Psoas muscle (tissue), 8 donors: ENCODE data around the gene CRADD. TPM values are rescaled to one million over a fixed set of nuclear protein-coding genes. Genes with fewer than 3 reads are reported as not detected.

Source experiments
- ATAC-seq, 4 donors: fragments of 200-7000 bp; cut with Tn5 transposase; one replicate each; pipeline ENCODE4 v1.9.1; 2020; ENCODE audit warnings: moderate library complexity in 3 of 4, mild to moderate bottlenecking in 2 of 4
- DNase-seq, 2 donors: peaks; one replicate each; pipeline ENCODE4 v3.0.0-alpha.2; 2020
- H3K27ac ChIP-seq: fragments of 200-600 bp; one replicate; pipeline ENCODE4 v1.8.0; 2022
- H3K27me3 ChIP-seq, 3 donors: fragments of 200-600 bp in 1 of 3; one replicate each; pipeline versions ENCODE4 v1.6.1 to v1.8.0; 2013 to 2022; ENCODE audit warnings: low read length in 2 of 3, mild to moderate bottlenecking in 2 of 3, moderate library complexity in 1 of 3; ENCODE audit not compliant: insufficient read depth in 3 of 3
- H3K36me3 ChIP-seq, 2 donors: fragments of 200-600 bp in 1 of 2; one replicate each; pipeline versions ENCODE4 v1.6.1 to v1.8.0; 2013 to 2022; ENCODE audit warnings: low read depth in 1 of 2, mild to moderate bottlenecking in 1 of 2, moderate library complexity in 1 of 2; ENCODE audit not compliant: insufficient read depth in 1 of 2
- H3K4me1 ChIP-seq: fragments of 200-600 bp; one replicate; pipeline ENCODE4 v1.8.0; 2022
- H3K4me3 ChIP-seq: fragments of 200-600 bp; one replicate; pipeline ENCODE4 v1.8.0; 2022; ENCODE audit warnings: mild to moderate bottlenecking
- H3K9me3 ChIP-seq: fragments of 200-600 bp; one replicate; pipeline ENCODE4 v1.8.0; 2022
- CTCF ChIP-seq: fragments of 200-600 bp; IDR thresholded peaks from one replicate; pipeline ENCODE4 v1.8.0; 2022; ENCODE audit warnings: antibody characterized with exemption
- WGBS, 3 donors: extraction: QIAGEN DNeasy Blood & Tissue Kit; methylation state at CpG; one replicate each; pipeline versions ENCODE4 v1.1.6 to v1.1.7; 2013; 5-methylcytosine and 5-hydroxymethylcytosine counted together
- intact Hi-C, 2 donors: fragments of 100-400 bp; cut with DNase I; formaldehyde crosslinking; loops; one replicate each; pipeline versions ENCODE4 v1.11.0 to v1.14.2; 2022
- polyA plus RNA-seq, 3 donors: library from polyadenylated mRNA; stranded (reverse); fragments of 200-250 nt; gene quantifications; one replicate each; pipeline ENCODE4 v1.2.3, GENCODE V29; 2013
- total RNA-seq, 4 donors: library from RNA; stranded (reverse); fragmentation: NEBNext Ultra II Directional in 2 of 4; extraction: Animal tissue kit (Norgen Biotek cat#: 25700) in 2 of 4; gene quantifications; one replicate each; pipeline versions ENCODE4 v1.2.1 to v1.2.4, GENCODE V29; 2021 to 2023
- donor health status: healthy with polysubstance abuse.
- donor health status: DM: no; HTN: no; CAD: no; lungs with moderate emphysema.
- donor health status: Bipolar disorder and iron deficiency.
- donor health status: healthy.
- donor health status: DM: yes; HTN: yes; CAD: no.
- donor health status: DM: no; HTN: no; CAD: no.
- donor health status: DM: no; HTN: no; CAD: no.
- donor health status: DM: yes; HTN: yes; CAD: no.

Gene CRADD
- total and polyA plus RNA-seq, 7 donors: 11.0 to 21.1 (median 12.7) TPM

- H3K4me3 ChIP-seq: no peak overlapping the region
- H3K36me3 ChIP-seq: no peaks in the 10 kb centered on the region
- ATAC-seq (no peak), DNase-seq (no peak)
- no peaks in the 10 kb centered on the region for H3K27me3 ChIP-seq
- H3K27ac ChIP-seq: no peak overlapping the region
- no peaks in the 10 kb centered on the region for H3K9me3 ChIP-seq
- H3K4me1 ChIP-seq: no peaks in the 10 kb centered on the region
- intact Hi-C loops: no loop called here
- TF ChIP-seq CTCF: no peak
- 83 to 88% (median 86%) methylated on average over 3 of the region's 3 CpGs for WGBS, 3 donors
Measured at GRCh38 chr12:93901739-93902138, 224.6 kb downstream of the CRADD start.

GRCh38 chr12:93902192-93902591 lies 225.0 kb downstream of the CRADD start:
- intact Hi-C loops: no loop called here
- 84 to 93% (median 90%) methylated on average over 4 of the region's 4 CpGs for WGBS, 3 donors
- Histone ChIP-seq H3K9me3 (no peaks in the 10 kb centered on the region), H3K4me1 (no peaks in the 10 kb centered on the region), H3K27ac (no peak overlapping the region), H3K4me3 (no peak overlapping the region), H3K36me3 (no peaks in the 10 kb centered on the region), H3K27me3 (no peaks in the 10 kb centered on the region)
- no peak for DNase-seq
- no peak for ATAC-seq
- no peak for TF ChIP-seq CTCF

- Histone ChIP-seq H3K4me1 (no peaks in the 10 kb centered on the region), H3K4me3 (no peak overlapping the region), H3K36me3 (no peaks in the 10 kb centered on the region), H3K27me3 (no peaks in the 10 kb centered on the region), H3K27ac (no peak overlapping the region), H3K9me3 (no peaks in the 10 kb centered on the region)
- no peak for DNase-seq
- TF ChIP-seq CTCF: no peak
- ATAC-seq: no peak
- intact Hi-C loops: no loop called here
- WGBS, 3 donors: 88 to 91% (median 89%) methylated on average over 5 of the region's 5 CpGs
Measured at GRCh38 chr12:93902736-93903562, 225.8 kb downstream of the CRADD start.

GRCh38 chr12:93904124-93904523 lies 226.9 kb downstream of the CRADD start:
- Histone ChIP-seq H3K4me1 (no peaks in the 10 kb centered on the region), H3K9me3 (no peaks in the 10 kb centered on the region), H3K36me3 (no peaks in the 10 kb centered on the region), H3K4me3 (no peak overlapping the region), H3K27ac (no peak overlapping the region), H3K27me3 (no peaks in the 10 kb centered on the region)
- WGBS, 3 donors: 77 to 87% (median 77%) methylated on average over 4 of the region's 4 CpGs
- no peak for TF ChIP-seq CTCF
- no peak for DNase-seq
- no peak for ATAC-seq
- intact Hi-C loops: no loop called here

GRCh38 chr12:93908264-93908663 lies 231.1 kb downstream of the CRADD start:
- intact Hi-C loops: no loop called here

More at GRCh38 chr12:93908264-93908663, 231.1 kb downstream of the CRADD start:
- Histone ChIP-seq H3K4me3 (no peak overlapping the region), H3K36me3 (no peaks in the 10 kb centered on the region), H3K27me3 (no peaks in the 10 kb centered on the region), H3K27ac (no peak overlapping the region), H3K9me3 (no peaks in the 10 kb centered on the region), H3K4me1 (no peaks in the 10 kb centered on the region)
- no peak for TF ChIP-seq CTCF
- 93 to 94% (median 94%) methylated on average over 2 of the region's 2 CpGs for WGBS, 3 donors
- no peak for ATAC-seq
- DNase-seq: no peak
